Neutrophil (primary cell): Measurements from ENCODE around the gene CDKL5.
A peak's percentile ranks its signal among the peaks of the same experiment; 100 is the strongest.

ENCODE experiments used
- H3K27ac ChIP-seq: fragments of 200-600 bp; sonication (generic); 2 replicates; pipeline ENCODE4 v1.5.1; 2016; ENCODE audit warnings: mild to moderate bottlenecking, moderate library complexity
- H3K27me3 ChIP-seq: fragments of 200-600 bp; sonication (generic); 2 replicates; pipeline ENCODE4 v1.6.0; 2016; ENCODE audit warnings: mild to moderate bottlenecking
- H3K36me3 ChIP-seq: fragments of 200-600 bp; sonication (generic); 2 replicates; pipeline ENCODE4 v1.5.1; 2017
- H3K4me1 ChIP-seq, 2 experiments: fragments of 200-600 bp in 1 of 2; sonication (generic) in 1 of 2; 1 replicate in 1 of 2; 2 replicates in 1 of 2; pipeline versions ENCODE4 v1.5.1 to v1.6.1; 2013 to 2016; ENCODE audit warnings: low read depth in 1 of 2, low read length in 1 of 2, mild to moderate bottlenecking in 1 of 2, moderate library complexity in 1 of 2; ENCODE audit not compliant: control insufficient read depth in 1 of 2, insufficient read depth in 1 of 2
- H3K4me3 ChIP-seq, 2 experiments: fragments of 200-600 bp in 1 of 2; sonication (generic) in 1 of 2; 1 replicate in 1 of 2; 2 replicates in 1 of 2; pipeline ENCODE4 v1.5.1; 2013 to 2016; ENCODE audit warnings: low read depth in 1 of 2, low read length in 1 of 2, mild to moderate bottlenecking in 1 of 2, moderate library complexity in 1 of 2
- H3K9me3 ChIP-seq: fragments of 200-600 bp; sonication (generic); 2 replicates; pipeline ENCODE4 v1.5.1; 2016
- CTCF ChIP-seq: fragments of 200-600 bp; sonication (generic); IDR thresholded peaks from 2 replicates; pipeline ENCODE4 v1.5.1; 2016; ENCODE audit warnings: antibody characterized with exemption

The CDKL5 gene

GRCh38 chrX:18455384-18455783, 30.0 kb downstream of the CDKL5 start:
- Histone ChIP-seq H3K4me1 (no peaks in the 10 kb centered on the region), H3K27ac (no peak overlapping the region), H3K4me3 (no peak overlapping the region), H3K9me3 (no peaks in the 10 kb centered on the region), H3K27me3 (no peaks in the 10 kb centered on the region), H3K36me3 (no peaks in the 10 kb centered on the region)
- TF ChIP-seq CTCF = no peak

- no peaks in the 10 kb centered on the region for H3K9me3 ChIP-seq
- H3K36me3 ChIP-seq = no peaks in the 10 kb centered on the region
- no peaks in the 10 kb centered on the region for H3K27me3 ChIP-seq
- no peak overlapping the region for H3K4me3 ChIP-seq
- no peaks in the 10 kb centered on the region for H3K4me1 ChIP-seq
- TF ChIP-seq CTCF = no peak
- no peak overlapping the region for H3K27ac ChIP-seq
These were observed 31.6 kb downstream of the CDKL5 start for GRCh38 chrX:18457000-18457399.

- TF ChIP-seq CTCF = no peak
- Histone ChIP-seq H3K36me3 (no peaks in the 10 kb centered on the region), H3K4me3 (no peak overlapping the region), H3K4me1 (peaks cover 6 to 10% of the 10 kb centered on the region in 2 experiments), H3K27me3 (no peaks in the 10 kb centered on the region), H3K27ac (no peak overlapping the region), H3K9me3 (no peaks in the 10 kb centered on the region)
These were observed 36.0 kb downstream of the CDKL5 start for GRCh38 chrX:18461431-18461830.

- Histone ChIP-seq H3K4me3 (no peak overlapping the region), H3K4me1 (peaks cover 6 to 10% of the 10 kb centered on the region in 2 experiments)
These were observed 39.1 kb downstream of the CDKL5 start for GRCh38 chrX:18464499-18464898.

GRCh38 chrX:18465051-18465450, 39.6 kb downstream of the CDKL5 start:
- no peaks in the 10 kb centered on the region for H3K36me3 ChIP-seq
- H3K9me3 ChIP-seq = no peaks in the 10 kb centered on the region
- H3K4me3 ChIP-seq = no peak overlapping the region
- no peak overlapping the region for H3K27ac ChIP-seq
- peaks cover 6 to 10% of the 10 kb centered on the region in 2 experiments for H3K4me1 ChIP-seq
- no peak for TF ChIP-seq CTCF
- no peaks in the 10 kb centered on the region for H3K27me3 ChIP-seq

More at GRCh38 chrX:18464499-18464898, 39.1 kb downstream of the CDKL5 start:
- no peak for TF ChIP-seq CTCF
- H3K36me3 ChIP-seq = no peaks in the 10 kb centered on the region
- no peaks in the 10 kb centered on the region for H3K9me3 ChIP-seq
- H3K27ac ChIP-seq = peak overlapping the region; percentile 29
- H3K27me3 ChIP-seq = no peaks in the 10 kb centered on the region

- Histone ChIP-seq H3K27ac (no peak overlapping the region), H3K4me3 (no peak overlapping the region), H3K27me3 (no peaks in the 10 kb centered on the region), H3K9me3 (no peaks in the 10 kb centered on the region), H3K4me1 (peaks cover 6 to 10% of the 10 kb centered on the region in 2 experiments), H3K36me3 (no peaks in the 10 kb centered on the region)
- no peak for TF ChIP-seq CTCF
These were observed 43.2 kb downstream of the CDKL5 start for GRCh38 chrX:18468599-18468998.
